Left kidney (tissue), 2 donors: Measurements from ENCODE around the gene RPTOR. TPM values are rescaled to one million over a fixed set of nuclear protein-coding genes. Genes with fewer than 3 reads are reported as not detected.
"Not testable (repeated sequence)": the region's sequence is repeated elsewhere in the genome, so short reads cannot be mapped to it uniquely, and the experiment has no call there.

Source experiments
- DNase-seq: peaks from one replicate; pipeline ENCODE4 v3.0.0-alpha.2; 2013
- polyA plus RNA-seq: library from polyadenylated mRNA; unstranded; fragments of 120-200 nt; gene quantifications from one replicate; pipeline ENCODE4 v1.2.1, GENCODE V29; 2013; ENCODE audit not compliant: insufficient read length

RPTOR gene
- polyA plus RNA-seq, 1 donor = 18.6 TPM

GRCh38 chr17:80511222-80512180 is 33.1 kb upstream of the RPTOR start:
- no peak for DNase-seq

GRCh38 chr17:80512233-80512632 is 32.4 kb upstream of the RPTOR start:
- DNase-seq = no peak

GRCh38 chr17:80513201-80513600 is 31.4 kb upstream of the RPTOR start:
- DNase-seq = no peak

- DNase-seq = no peak
Observed at GRCh38 chr17:80513892-80514291, 30.7 kb upstream of the RPTOR start.

GRCh38 chr17:80516171-80516932 is 28.3 kb upstream of the RPTOR start:
- no peak for DNase-seq

GRCh38 chr17:80517641-80518040 is 27.0 kb upstream of the RPTOR start:
- no peak for DNase-seq

- no peak for DNase-seq
Observed at GRCh38 chr17:80518392-80518791, 26.2 kb upstream of the RPTOR start.

GRCh38 chr17:80519091-80519781 is 25.4 kb upstream of the RPTOR start:
- no peak for DNase-seq

- DNase-seq = no peak
Observed at GRCh38 chr17:80520810-80521455, 23.7 kb upstream of the RPTOR start.

- no peak for DNase-seq
Observed at GRCh38 chr17:80523054-80523744, 21.4 kb upstream of the RPTOR start.

- DNase-seq = no peak
Observed at GRCh38 chr17:80523956-80524712, 20.5 kb upstream of the RPTOR start.

- DNase-seq = no peak
Observed at GRCh38 chr17:80526116-80526910, 18.3 kb upstream of the RPTOR start.

- no peak for DNase-seq
Observed at GRCh38 chr17:80527016-80527645, 17.5 kb upstream of the RPTOR start.

- no peak for DNase-seq
Observed at GRCh38 chr17:80528536-80528935, 16.1 kb upstream of the RPTOR start.

GRCh38 chr17:80529104-80529903 is 15.3 kb upstream of the RPTOR start:
- DNase-seq = no peak

- DNase-seq = no peak
Observed at GRCh38 chr17:80529904-80530292, 14.7 kb upstream of the RPTOR start.

- DNase-seq = no peak
Observed at GRCh38 chr17:80531400-80531799, 13.2 kb upstream of the RPTOR start.

GRCh38 chr17:80537386-80537785 is 7.3 kb upstream of the RPTOR start:
- not testable (repeated sequence) for DNase-seq
